ENCODE measurements around the gene PCNX2. TPM values are rescaled to one million over a fixed set of nuclear protein-coding genes. Genes with fewer than 3 reads are reported as not detected.

PCNX2 gene
- total and polyA plus RNA-seq, 2 of the 8 experiments (the other 6 are each of a cell fraction or from before 2014, with no cell fraction given) = 46.1 to 57.6 TPM

- no peak for TF ChIP-seq CHD7 (IDR thresholded peaks at IDR 0.05; ENCODE audit: insufficient replicate concordance, low read length)
- no peak for TF ChIP-seq CHD2 (IDR thresholded peaks at IDR 0.05; ENCODE audit: low read length)
- TF ChIP-seq USF2 (IDR thresholded peaks at IDR 0.05; ENCODE audit: low read length) = no peak
- no peak for TF ChIP-seq PHF8 (conservative IDR thresholded peaks at IDR 0.05; ENCODE audit: low read depth, low read length)
- TF ChIP-seq JUND (IDR thresholded peaks at IDR 0.05; ENCODE audit: low read length) = no peak
- TF ChIP-seq SIRT6 (IDR thresholded peaks at IDR 0.05; ENCODE audit: low read length) = no peak
- no peak for TF ChIP-seq MAFK (IDR thresholded peaks at IDR 0.05; ENCODE audit: low read depth, low read length)
- no peak for TF ChIP-seq E2F6 (IDR thresholded peaks at IDR 0.05)
- TF ChIP-seq RXRA (IDR thresholded peaks at IDR 0.05; ENCODE audit: insufficient read depth, low read depth, low read length) = no peak
- no peak for TF ChIP-seq GTF2F1 (IDR thresholded peaks at IDR 0.05; ENCODE audit: borderline replicate concordance, low read depth, low read length)
- TF ChIP-seq BRCA1 (IDR thresholded peaks at IDR 0.05; ENCODE audit: low read depth, low read length) = no peak
Observed at GRCh38 chr1:233144434-233144833, 151.1 kb downstream of the PCNX2 start (continued).
